ENCODE measurements around the gene PGRMC1.

GRCh38 chrX:119211649-119212014 is 24.5 kb upstream of the PGRMC1 start:
- TF ChIP-seq, protein P1, sequence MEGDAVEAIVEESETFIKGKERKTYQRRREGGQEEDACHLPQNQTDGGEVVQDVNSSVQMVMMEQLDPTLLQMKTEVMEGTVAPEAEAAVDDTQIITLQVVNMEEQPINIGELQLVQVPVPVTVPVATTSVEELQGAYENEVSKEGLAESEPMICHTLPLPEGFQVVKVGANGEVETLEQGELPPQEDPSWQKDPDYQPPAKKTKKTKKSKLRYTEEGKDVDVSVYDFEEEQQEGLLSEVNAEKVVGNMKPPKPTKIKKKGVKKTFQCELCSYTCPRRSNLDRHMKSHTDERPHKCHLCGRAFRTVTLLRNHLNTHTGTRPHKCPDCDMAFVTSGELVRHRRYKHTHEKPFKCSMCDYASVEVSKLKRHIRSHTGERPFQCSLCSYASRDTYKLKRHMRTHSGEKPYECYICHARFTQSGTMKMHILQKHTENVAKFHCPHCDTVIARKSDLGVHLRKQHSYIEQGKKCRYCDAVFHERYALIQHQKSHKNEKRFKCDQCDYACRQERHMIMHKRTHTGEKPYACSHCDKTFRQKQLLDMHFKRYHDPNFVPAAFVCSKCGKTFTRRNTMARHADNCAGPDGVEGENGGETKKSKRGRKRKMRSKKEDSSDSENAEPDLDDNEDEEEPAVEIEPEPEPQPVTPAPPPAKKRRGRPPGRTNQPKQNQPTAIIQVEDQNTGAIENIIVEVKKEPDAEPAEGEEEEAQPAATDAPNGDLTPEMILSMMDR (conservative IDR thresholded peaks at IDR 0.05 in 1 of 2, IDR thresholded peaks at IDR 0.05 in 1 of 2; ENCODE audit: low read depth in 1 of 2, low read length in 2 of 2) = no peak
- TF ChIP-seq EZH2 (IDR thresholded peaks at IDR 0.05; ENCODE audit: low read length, missing control alignments) = no peak
